Amygdala (tissue), 56 donors: ENCODE measurements around the gene NRG3.

ENCODE experiments used
- DNase-seq, 56 donors: peaks; one replicate each; lab custom pipeline; 2025; lab: John Stamatoyannopoulos, UW

NRG3 gene

DNA sequence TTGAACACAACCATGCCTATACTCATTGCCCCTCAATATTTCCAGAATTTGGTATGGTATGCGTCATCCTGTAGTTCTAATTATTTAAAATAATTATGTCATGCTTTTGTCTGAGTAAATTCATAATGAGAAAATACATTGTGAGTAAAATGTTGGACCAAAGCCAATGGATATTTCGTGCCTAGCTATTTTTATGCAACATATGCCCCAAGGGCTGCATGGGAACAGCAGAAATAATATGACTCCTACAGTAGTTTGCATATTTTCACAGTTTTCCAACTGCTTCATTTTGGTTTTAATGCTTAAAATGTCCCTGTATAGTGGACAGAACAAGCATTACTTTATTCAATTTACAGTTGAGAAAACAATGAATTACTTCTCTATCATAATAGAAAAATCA is 1148.7 kb downstream of the NRG3 start:
- DNase-seq: no peak
